Measurements from ENCODE around the gene POLR1A. TPM values are rescaled to one million over a fixed set of nuclear protein-coding genes. Genes with fewer than 3 reads are reported as not detected.
"Not testable (repeated sequence)": the region's sequence is repeated elsewhere in the genome, so short reads cannot be mapped to it uniquely, and the experiment has no call there.

The POLR1A gene
- polyA plus RNA-seq, 10 donors = 14.0 to 20.1 (median 17.9) TPM

- DNase-seq = peak in 2 of 3 donors; percentile 47 to 75
These were observed 106.4 kb downstream of the POLR1A start for GRCh38 chr2:85999061-85999831.

GRCh38 chr2:85998071-85998991 lies 107.4 kb downstream of the POLR1A start:
- peak in 2 of 3 donors; percentile 79 to 85 for DNase-seq

- DNase-seq = peak in 1 of 3 donors; percentile 72
These were observed 108.4 kb downstream of the POLR1A start for GRCh38 chr2:85997017-85997970.

GRCh38 chr2:85996591-85996990 lies 109.1 kb downstream of the POLR1A start:
- DNase-seq = peak in 1 of 3 donors; percentile 58

GRCh38 chr2:85995648-85996529 lies 109.8 kb downstream of the POLR1A start:
- no peak for DNase-seq

GRCh38 chr2:85994897-85995647 lies 110.6 kb downstream of the POLR1A start:
- DNase-seq = no peak

- no peak for DNase-seq
These were observed 111.3 kb downstream of the POLR1A start for GRCh38 chr2:85994421-85994777.

GRCh38 chr2:85992611-85993010 lies 113.1 kb downstream of the POLR1A start:
- DNase-seq = no peak

GRCh38 chr2:85992053-85992452 lies 113.6 kb downstream of the POLR1A start:
- not testable (repeated sequence) for DNase-seq

- no peak for DNase-seq
These were observed 115.6 kb downstream of the POLR1A start for GRCh38 chr2:85990084-85990483.

- no peak for DNase-seq
These were observed 116.3 kb downstream of the POLR1A start for GRCh38 chr2:85989288-85989865.

- DNase-seq = no peak
These were observed 116.8 kb downstream of the POLR1A start for GRCh38 chr2:85988914-85989270.

- peak; percentile 64 to 92 (median 80) for DNase-seq
These were observed 117.3 kb downstream of the POLR1A start for GRCh38 chr2:85988175-85988913.

GRCh38 chr2:85987266-85988174 lies 118.2 kb downstream of the POLR1A start:
- peak in 2 of 3 donors; percentile 38 to 83 for DNase-seq

GRCh38 chr2:85986121-85986520 lies 119.6 kb downstream of the POLR1A start:
- DNase-seq = no peak

- no peak for DNase-seq
These were observed 120.9 kb downstream of the POLR1A start for GRCh38 chr2:85984788-85985187.

- no peak for DNase-seq
These were observed 121.9 kb downstream of the POLR1A start for GRCh38 chr2:85983766-85984165.

Measured in muscle of back (tissue), 11 donors.